NCI-H2107 treated with DMSO at 0.1 percent for 48 hours (cell line): ENCODE data around the gene TKFC.
A peak's percentile ranks its signal among the peaks of the same experiment; 100 is the strongest.
"Not testable (repeated sequence)": the region's sequence is repeated elsewhere in the genome, so short reads cannot be mapped to it uniquely, and the experiment has no call there.

Experiments
- DNase-seq: peaks from one replicate; lab custom pipeline; 2025; ENCODE audit not compliant: unreplicated experiment; lab: John Stamatoyannopoulos, UW

The TKFC gene

DNA sequence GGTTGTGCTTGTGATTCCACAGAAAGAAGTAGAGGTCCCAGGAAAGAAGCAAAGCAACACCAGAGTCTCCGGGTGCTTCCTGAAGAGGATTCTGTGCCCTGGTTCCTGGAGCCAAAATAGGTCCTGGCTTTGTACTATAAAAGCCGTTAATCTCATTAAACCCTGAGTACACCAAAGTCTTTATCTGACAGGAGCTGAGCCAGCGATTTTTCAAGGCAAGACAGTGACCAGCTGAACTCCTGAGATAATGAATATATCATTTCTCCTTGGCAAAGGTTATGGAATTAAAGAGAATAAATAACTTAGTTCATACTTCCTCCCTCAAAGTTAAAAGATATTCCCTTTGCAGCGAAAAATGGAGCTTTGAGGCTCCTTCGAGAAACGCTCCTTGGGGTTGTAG is 34.4 kb downstream of the TKFC start:
- no peak for DNase-seq

GRCh38 chr11:61368646-61369045 is 35.6 kb downstream of the TKFC start:
- no peak for DNase-seq

DNA sequence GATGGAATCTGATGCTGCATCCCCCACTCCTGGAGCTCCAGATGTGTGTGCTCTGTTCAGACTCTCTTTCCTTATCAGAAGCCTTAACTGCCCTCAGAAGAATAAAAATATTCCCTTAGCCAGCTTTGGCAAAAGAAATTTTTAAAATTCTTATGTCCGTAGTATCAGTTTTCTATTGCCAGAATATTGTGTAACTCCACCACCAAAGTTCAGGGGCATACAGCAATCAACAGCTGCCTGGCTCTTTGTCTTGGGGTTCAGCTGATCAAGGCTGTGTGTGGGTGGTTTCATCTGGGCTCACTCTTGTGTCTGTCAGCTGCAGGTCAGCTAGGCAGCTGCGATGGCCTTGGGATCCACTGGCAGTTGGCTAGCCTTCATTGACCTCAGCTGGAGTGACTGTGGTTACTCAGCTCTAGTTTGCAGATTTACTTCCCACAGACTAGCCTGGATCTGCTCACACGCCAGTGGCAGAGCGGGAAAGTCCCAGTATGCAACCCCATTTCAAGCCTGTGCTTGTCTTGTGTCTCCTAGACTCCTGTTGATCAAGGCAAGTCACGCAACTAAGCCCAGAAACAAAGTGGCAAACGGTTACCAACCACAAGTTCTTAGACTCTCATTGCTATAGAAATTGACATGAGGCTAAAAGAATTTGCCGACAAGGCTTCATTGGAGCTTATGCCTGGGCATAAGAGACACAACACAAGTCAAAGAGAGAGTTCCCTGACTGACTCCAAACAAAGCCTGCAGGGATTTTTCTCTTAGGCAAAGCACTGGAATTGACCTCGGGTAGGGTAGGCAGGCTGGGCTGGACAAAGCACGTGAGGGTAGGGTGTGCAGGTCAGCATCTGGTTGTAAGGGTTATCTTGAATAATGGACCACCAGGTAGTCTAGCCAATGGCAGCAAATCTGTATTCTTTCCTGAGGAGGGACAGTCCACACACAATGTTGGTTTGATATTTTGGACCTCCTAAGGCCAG is 36.6 kb downstream of the TKFC start:
- no peak for DNase-seq

DNA sequence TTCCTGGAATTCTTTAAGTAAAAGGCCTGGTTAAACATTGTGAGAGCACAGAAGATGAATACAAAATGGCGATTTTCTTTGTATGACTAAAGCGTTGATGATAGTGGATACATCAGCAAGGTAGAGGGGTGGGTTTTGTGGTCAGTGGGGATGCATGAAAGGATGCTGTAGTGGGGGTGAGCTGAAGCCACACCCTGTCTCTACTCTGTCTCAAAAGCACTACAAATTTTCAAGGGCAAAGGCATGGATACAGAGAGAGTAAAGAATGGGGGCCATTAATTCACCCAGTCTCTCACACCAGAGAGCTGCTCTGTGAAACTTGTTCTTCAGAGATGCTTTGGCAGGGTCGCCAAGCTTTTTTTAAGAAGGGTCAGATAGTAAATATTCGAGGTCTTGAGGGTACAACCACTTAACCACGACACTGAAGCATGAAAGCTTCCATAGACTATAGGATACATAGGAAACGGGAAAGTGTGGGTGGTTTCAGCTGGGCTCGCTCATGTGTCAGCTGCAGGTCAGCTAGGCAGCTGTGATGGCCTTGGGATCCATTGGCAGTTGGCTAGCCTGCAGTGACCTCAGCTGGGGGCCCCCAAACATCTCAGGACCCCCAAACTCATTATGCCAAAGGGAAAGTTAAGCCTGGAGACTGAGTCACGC is 37.4 kb downstream of the TKFC start:
- no peak for DNase-seq

DNA sequence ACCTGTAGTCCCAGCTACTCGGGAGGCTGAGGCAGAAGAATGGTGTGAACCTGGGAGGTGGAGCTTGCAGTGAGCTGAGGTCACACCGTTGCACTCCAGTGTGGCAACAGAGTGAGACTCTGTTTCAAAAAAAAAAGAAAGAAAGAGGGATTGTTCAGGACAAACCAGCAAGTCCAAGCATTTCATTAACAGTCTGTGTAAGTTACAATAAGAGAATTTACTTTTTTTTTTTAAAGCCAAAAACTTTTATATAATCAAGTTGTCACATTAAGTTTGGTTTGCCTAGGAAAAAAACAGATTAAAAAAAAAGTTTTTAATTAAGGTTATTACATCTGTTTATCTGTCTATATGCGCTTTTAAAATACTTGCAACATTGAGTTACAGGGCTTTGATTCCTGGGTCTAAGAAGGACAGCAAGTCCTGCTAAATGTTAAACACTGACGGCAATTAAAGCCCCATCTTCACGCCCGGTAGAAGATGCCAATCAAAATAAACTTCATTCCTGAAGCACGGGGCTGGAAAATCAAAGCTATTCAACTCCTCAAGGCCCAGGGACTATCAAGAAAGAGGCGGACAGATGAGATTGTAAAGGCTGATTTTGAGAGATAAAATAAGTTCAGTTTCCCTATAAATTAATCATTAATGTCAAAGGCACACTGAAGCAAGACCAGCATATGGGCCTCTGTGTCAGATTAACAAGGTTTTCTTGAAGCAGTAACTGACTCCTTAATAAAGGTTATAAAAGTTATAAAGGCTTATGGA is 39.8 kb downstream of the TKFC start:
- DNase-seq, result no peak

DNA sequence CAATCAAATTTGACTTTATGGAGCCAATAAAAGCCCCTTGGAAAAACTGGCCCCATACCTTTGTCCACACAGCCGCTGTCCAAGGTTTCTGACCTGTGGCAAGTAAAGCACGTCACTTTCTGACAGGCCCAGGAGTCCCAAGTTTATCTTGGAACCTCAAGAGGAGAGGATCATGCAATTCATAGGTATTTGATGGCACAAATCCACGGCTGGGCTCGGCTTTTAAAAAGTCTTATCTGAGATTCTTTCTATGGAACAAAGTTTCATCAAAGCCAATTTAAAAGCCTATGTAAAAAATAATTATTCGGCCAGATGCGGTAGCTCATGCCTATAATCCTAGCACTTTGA is 42.7 kb downstream of the TKFC start:
- DNase-seq, result no peak

- DNase-seq, result no peak
These were observed 44.6 kb downstream of the TKFC start for GRCh38 chr11:61377461-61378160.

GRCh38 chr11:61378713-61379313 is 45.8 kb downstream of the TKFC start:
- DNase-seq, result no peak

DNA sequence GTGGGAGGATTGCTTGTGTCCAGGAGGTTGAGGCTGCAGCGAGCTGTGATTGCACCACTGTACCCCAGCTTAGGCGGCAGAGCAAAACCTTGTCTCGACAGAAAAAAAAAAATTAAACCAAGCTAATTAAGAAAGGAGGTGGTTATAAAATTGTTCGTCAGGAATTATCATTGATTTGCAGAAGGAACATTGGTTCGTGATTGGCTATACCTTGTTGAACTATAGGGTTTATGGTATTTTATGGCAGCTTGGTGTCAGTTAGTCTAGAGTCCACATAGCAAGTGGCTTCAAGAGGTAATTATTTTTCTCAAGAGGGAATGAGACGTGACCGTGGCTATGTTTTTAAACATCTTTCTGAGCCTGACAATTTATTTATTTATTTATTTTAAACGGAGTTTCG is 47.9 kb downstream of the TKFC start:
- DNase-seq, result no peak

DNA sequence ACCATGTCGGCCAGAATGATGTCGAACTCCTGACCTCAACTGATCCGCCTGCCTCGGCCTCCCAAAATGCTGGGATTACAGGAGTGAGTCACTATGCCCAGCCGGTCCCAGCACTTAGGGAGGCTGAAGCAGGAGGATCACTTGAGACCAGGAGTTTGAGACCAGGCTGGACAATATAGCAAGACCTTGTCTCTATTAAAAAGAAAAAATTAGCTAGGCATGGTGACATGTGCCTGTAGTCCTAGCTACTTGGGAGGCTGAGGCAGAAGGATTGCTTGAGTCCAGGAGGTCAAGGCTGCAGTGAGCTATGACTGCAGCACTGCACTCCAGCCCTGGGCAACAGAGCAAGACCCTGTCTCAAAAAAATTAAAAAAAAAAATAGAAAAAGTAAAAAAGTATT is 50.8 kb downstream of the TKFC start:
- DNase-seq, result not testable (repeated sequence)

DNA sequence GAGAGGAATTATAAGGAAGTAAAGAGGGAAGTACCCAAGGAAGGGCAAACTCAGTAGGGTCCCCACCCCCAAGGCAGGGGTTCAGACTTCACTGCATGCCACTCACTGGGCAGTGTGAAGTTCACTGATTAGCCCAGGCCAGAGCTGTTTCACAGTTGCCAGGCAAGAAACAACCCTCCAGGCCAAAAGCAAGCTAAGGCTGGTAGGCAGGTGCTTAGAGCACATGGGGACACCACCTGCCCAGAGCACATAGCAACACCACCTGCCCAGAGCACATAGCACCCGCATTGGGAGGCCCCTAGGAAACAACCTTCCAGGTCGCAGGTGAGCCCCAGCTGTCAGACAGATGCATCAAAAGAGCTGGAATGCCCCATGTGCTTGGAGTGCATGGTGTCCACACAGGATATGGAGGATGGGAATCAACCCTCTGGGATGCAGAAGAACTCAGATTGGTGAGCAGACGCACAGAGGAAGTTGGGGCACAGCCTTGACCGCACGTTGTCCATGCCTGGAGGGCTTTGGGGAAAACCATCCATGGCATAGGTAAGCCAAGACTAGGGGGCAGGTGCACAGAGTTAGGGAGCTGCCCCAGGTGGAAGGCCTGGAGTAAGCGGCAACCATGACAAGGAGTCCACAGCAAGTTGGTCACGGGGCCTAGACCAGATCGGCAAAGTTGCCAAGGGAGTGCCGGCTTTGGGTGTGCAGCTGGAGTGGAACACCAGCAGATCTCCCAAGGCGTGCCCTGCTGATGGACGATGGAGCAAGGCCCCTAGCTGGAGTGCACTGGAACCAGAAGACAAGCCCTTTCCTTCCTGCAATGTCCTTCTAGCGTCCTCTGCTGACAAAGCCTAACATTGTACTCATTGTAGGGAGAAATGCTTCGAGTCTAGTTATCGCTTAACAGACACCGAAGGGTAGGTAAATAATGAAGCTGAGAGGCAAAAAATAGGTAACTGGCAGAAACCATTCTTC is 51.5 kb downstream of the TKFC start:
- no peak for DNase-seq

GRCh38 chr11:61390161-61390560 is 57.1 kb downstream of the TKFC start:
- no peak for DNase-seq

GRCh38 chr11:61392981-61393595 is 60.1 kb downstream of the TKFC start:
- peak; percentile 10 for DNase-seq
